Ovary (tissue), 3 donors: ENCODE measurements around the gene ABLIM2.

Experiments
- EP300 ChIP-seq: sonication (generic); formaldehyde crosslinking; IDR thresholded peaks from one replicate; pipeline ENCODE4 v1.6.1; 2017; ENCODE audit warnings: antibody characterized with exemption
- TF ChIP-seq, protein P1 (sequence below), 3 donors: fragments of 450-650 bp in 2 of 3; fragments of 200-600 bp in 1 of 3; IDR thresholded peaks; one replicate each; pipeline versions ENCODE4 v1.5.1 to v1.8.0; 2016 to 2022; ENCODE audit warnings: antibody characterized with exemption in 3 of 3, mild to moderate bottlenecking in 1 of 3
- donor health status: DM: no; HTN: no; CAD: no.

DNA sequence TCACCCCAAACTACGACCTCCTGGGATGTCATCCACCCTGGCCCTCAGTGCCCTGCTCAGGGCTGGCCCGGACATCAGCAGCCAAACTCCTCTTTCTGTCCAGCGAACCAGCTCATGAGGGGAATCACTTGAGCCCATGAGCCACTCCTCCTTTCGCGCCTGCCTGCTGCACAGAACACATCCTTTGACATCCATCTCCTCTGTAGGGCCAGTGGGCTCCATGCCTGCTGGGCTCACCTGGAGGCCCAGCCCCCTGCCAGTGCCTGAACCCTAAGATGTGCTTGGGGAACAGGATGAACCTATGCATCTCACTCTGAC is 43.5 kb downstream of the ABLIM2 start:
- no peak for TF ChIP-seq EP300
- TF ChIP-seq, protein P1, sequence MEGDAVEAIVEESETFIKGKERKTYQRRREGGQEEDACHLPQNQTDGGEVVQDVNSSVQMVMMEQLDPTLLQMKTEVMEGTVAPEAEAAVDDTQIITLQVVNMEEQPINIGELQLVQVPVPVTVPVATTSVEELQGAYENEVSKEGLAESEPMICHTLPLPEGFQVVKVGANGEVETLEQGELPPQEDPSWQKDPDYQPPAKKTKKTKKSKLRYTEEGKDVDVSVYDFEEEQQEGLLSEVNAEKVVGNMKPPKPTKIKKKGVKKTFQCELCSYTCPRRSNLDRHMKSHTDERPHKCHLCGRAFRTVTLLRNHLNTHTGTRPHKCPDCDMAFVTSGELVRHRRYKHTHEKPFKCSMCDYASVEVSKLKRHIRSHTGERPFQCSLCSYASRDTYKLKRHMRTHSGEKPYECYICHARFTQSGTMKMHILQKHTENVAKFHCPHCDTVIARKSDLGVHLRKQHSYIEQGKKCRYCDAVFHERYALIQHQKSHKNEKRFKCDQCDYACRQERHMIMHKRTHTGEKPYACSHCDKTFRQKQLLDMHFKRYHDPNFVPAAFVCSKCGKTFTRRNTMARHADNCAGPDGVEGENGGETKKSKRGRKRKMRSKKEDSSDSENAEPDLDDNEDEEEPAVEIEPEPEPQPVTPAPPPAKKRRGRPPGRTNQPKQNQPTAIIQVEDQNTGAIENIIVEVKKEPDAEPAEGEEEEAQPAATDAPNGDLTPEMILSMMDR (IDR thresholded peaks at IDR 0.05) = no peak
